ENCODE results near the gene SMAD3.

The SMAD3 gene

GRCh38 chr15:67102599-67102929, 37.2 kb downstream of the SMAD3 start:
- DNase-seq (ENCODE audit: low read depth) = no peak
- no peak overlapping the region for H3K4me3 ChIP-seq (ENCODE audit: low read depth, low read length)
- no peak for TF ChIP-seq CTCF (IDR thresholded peaks at IDR 0.05; ENCODE audit: low read depth, low read length, missing control alignments)

GRCh38 chr15:67103021-67103420, 37.6 kb downstream of the SMAD3 start:
- in situ Hi-C loops (cut with HindIII; ENCODE audit: low sequenced_read_pairs) = no loop called here
- H3K4me3 ChIP-seq (ENCODE audit: low read depth, low read length) = no peak overlapping the region
- DNase-seq (ENCODE audit: low read depth) = no peak
- no peak for TF ChIP-seq CTCF (IDR thresholded peaks at IDR 0.05; ENCODE audit: low read depth, low read length, missing control alignments)

More at GRCh38 chr15:67102599-67102929, 37.2 kb downstream of the SMAD3 start:
- in situ Hi-C loops (cut with HindIII; ENCODE audit: low sequenced_read_pairs) = no loop called here

- no peak for TF ChIP-seq CTCF (IDR thresholded peaks at IDR 0.05; ENCODE audit: low read depth, low read length, missing control alignments)
- in situ Hi-C loops (cut with HindIII; ENCODE audit: low sequenced_read_pairs) = no loop called here
- no peak for DNase-seq (ENCODE audit: low read depth)
- no peak overlapping the region for H3K4me3 ChIP-seq (ENCODE audit: low read depth, low read length)
Observed at GRCh38 chr15:67103432-67103831, 38.0 kb downstream of the SMAD3 start.

GRCh38 chr15:67103869-67104268, 38.5 kb downstream of the SMAD3 start:
- DNase-seq (ENCODE audit: low read depth) = no peak
- in situ Hi-C loops (cut with HindIII; ENCODE audit: low sequenced_read_pairs) = no loop called here
- TF ChIP-seq CTCF (IDR thresholded peaks at IDR 0.05; ENCODE audit: low read depth, low read length, missing control alignments) = no peak
- H3K4me3 ChIP-seq (ENCODE audit: low read depth, low read length) = no peak overlapping the region

- in situ Hi-C loops (cut with HindIII; ENCODE audit: low sequenced_read_pairs) = no loop called here
- H3K4me3 ChIP-seq (ENCODE audit: low read depth, low read length) = no peak overlapping the region
Observed at GRCh38 chr15:67104510-67104909, 39.1 kb downstream of the SMAD3 start.

GRCh38 chr15:67105065-67105951, 39.9 kb downstream of the SMAD3 start:
- in situ Hi-C loops (cut with HindIII; ENCODE audit: low sequenced_read_pairs) = loop anchor here (5.0 kb wide), 1 partner anchor 42 kb away; no protein-coding TSS in a partner anchor
- TF ChIP-seq CTCF (IDR thresholded peaks at IDR 0.05; ENCODE audit: low read depth, low read length, missing control alignments) = peak; percentile 30
- DNase-seq (ENCODE audit: low read depth) = peak; percentile 96
- no peak overlapping the region for H3K4me3 ChIP-seq (ENCODE audit: low read depth, low read length)

More at GRCh38 chr15:67104510-67104909, 39.1 kb downstream of the SMAD3 start:
- DNase-seq (ENCODE audit: low read depth) = no peak
- TF ChIP-seq CTCF (IDR thresholded peaks at IDR 0.05; ENCODE audit: low read depth, low read length, missing control alignments) = no peak
